HTERT RPE-1 (cell line): ENCODE measurements around the gene HSPA12A.

ENCODE experiments used
- in situ Hi-C: fragments of 300-500 bp; cut with MboI; formaldehyde crosslinking; loops from 4 replicates; pipeline ENCODE4 v1.14.3; 2020; ENCODE audit warnings: low sequenced_read_pairs

The HSPA12A gene, protein sequence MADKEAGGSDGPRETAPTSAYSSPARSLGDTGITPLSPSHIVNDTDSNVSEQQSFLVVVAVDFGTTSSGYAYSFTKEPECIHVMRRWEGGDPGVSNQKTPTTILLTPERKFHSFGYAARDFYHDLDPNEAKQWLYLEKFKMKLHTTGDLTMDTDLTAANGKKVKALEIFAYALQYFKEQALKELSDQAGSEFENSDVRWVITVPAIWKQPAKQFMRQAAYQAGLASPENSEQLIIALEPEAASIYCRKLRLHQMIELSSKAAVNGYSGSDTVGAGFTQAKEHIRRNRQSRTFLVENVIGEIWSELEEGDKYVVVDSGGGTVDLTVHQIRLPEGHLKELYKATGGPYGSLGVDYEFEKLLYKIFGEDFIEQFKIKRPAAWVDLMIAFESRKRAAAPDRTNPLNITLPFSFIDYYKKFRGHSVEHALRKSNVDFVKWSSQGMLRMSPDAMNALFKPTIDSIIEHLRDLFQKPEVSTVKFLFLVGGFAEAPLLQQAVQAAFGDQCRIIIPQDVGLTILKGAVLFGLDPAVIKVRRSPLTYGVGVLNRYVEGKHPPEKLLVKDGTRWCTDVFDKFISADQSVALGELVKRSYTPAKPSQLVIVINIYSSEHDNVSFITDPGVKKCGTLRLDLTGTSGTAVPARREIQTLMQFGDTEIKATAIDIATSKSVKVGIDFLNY

GRCh38 chr10:116742367-116743265 is at the start of gene HSPA12A:
HSPA12A (minus strand) TSS chr10:116742566; CDS start chr10:116742469, 97 bp downstream.
- in situ Hi-C loops = no loop called here

- in situ Hi-C loops = no loop called here
Measured at GRCh38 chr10:116791241-116791640, 48.9 kb upstream of the HSPA12A start.

DNA sequence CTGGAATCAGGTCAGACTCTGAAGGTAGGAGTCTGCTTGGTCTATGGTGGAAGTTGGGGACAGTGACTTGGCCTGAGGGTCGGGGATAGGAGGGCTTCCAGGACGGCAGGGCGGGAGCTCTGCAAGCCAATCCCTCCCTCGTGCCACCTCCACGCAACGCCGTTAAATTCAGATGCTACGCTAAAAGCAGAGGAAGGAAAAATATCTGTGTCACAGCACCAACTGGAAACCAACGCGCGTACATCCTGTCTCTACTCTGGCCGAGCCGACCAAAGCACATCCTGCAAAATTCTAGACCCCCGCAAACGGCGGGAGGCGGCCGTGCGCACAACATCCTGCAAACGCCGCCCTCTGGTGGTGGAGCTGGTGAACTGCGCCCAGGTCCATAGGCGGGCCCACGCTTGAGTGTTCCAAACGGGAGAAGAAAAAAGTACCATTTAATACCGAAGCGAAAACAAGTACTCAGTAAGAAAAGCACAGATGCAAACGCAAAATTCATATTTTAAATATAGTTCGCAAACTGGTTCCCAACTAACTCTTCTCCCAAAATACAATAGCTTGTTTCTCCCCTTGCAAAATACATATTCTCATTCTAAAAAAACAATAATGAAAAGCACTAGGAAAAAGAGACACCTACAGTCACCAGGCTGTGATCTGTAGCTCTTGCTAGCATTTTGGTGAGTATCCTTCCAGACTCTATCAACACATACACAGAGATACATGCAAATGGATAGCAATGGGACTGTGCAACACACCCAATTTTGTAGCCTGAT is 45.7 kb upstream of the HSPA12A start:
- in situ Hi-C loops = no loop called here

DNA sequence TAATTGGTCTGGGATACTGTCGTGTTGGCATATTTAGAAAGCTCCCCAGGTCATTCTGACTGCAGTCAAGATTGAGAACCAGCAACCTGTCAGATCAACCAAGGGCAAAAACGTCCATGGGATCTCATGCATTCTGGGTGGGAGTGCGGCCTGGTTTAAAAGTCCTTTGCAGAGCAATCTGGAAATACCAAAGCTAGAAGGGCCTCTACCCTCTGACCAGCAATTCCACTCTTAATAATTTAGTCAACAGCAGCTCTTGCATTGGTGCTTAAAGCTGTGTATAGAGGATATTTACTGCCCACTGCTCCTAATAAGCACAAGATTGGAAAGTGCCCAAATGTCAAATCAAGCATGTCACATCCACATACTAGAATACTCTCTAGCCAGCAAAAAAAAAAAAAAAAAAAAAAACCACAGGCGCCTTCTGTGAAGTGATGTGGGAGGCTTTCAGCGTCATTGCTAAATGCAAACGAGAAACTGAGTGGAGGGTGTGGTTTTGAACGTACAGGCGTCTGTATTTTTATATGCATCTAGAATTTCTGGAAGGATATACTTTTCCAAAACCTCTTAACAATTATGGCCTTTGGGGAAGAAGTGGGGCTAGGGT is 44.8 kb upstream of the HSPA12A start:
- in situ Hi-C loops = no loop called here

- in situ Hi-C loops = no loop called here
Measured at GRCh38 chr10:116785867-116786266, 43.5 kb upstream of the HSPA12A start.

GRCh38 chr10:116785282-116785681 is 42.9 kb upstream of the HSPA12A start:
- in situ Hi-C loops = no loop called here

- in situ Hi-C loops = no loop called here
Measured at GRCh38 chr10:116784651-116785050, 42.3 kb upstream of the HSPA12A start.

- in situ Hi-C loops = no loop called here
Measured at GRCh38 chr10:116784035-116784434, 41.7 kb upstream of the HSPA12A start.

- in situ Hi-C loops = no loop called here
Measured at GRCh38 chr10:116783011-116783655, 40.8 kb upstream of the HSPA12A start.

- in situ Hi-C loops = no loop called here
Measured at GRCh38 chr10:116781370-116781884, 39.1 kb upstream of the HSPA12A start.

DNA sequence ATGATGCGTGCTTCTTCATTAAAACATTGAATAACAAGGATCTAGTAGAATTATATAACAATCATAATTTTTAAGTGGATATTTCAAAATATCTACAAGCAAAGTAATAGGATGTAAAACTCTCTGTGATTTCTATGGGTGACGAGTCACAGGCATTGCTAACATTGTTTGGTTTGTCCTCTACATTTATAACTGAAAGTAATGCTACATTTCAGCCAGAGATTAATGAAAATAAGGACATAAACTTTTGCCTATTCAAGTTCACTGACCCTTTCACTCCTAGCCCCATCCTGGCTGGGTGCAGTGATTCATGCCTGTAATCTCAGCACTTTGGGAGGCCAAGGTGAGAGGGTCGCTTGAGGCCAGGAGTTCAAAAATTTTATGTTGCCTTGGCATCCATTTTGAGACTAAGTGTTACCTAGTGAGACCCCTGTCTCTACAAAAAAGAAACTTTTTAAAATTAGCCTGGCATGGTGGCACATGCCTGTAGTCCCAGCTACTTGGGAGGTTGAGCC is 38.4 kb upstream of the HSPA12A start:
- in situ Hi-C loops = no loop called here

- in situ Hi-C loops = no loop called here
Measured at GRCh38 chr10:116779076-116779687, 36.8 kb upstream of the HSPA12A start.

DNA sequence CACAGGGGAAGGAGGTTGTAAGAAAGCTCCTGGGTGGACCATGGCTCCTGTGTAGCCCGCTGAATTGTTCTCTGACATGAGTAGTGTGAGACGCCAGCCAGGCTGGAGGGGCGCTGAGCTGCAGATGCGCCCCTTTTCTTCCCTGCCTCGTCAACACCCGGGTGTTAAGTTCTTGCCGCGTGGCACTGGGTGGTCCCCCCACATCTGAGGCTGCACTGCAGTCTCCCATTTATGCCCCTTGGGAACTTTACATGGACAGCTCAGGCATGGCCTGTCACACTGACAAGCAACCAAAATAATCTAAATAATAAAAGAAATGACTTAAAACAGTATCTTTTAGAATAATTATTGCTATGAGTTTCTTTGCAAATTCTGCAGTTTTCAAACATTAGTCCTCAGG is 34.6 kb upstream of the HSPA12A start:
- in situ Hi-C loops = no loop called here

DNA sequence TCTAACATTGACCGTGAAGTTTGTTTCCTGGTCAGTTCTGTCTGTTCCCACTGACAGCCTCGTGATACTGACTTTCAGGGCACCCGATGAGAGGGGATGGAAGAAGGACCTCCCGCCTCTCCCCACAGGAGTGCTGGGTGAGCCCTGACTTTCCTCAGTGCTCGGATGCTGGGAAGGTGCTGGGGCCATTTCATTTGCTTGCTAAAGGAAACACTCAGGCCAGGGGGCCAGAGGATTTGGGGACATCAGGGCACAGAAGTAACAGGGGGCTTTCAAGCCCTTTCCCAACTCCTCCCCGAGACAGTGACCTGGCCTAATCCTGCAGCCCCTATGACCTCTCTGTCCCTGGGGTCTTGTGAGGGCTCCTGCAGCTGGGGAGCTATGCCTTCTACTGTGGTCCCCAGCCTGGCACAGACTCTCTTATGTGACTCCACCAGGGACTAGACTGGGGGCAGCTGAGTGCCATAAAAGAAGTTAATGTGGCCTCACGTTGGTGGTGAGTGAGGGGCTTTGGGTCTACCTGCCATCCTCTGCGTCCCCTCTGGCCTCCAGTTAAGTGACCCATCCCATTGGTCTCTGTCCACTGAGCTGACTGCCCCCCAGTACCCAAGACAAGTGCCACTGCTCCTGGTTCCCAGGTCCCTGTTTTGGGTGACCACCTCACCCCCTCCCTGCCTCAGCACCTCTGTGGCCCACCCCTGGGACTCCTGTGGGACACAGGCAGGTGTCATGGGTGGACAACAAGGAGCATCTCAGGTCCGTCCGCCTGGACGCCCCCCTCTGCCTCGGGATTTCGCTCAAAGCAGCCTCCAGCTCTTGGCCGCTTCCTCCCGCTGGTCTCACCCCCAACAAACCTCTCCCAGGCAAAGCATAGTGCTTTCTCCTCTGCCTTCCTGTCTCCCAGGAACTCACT is 33.4 kb upstream of the HSPA12A start:
- in situ Hi-C loops = no loop called here

DNA sequence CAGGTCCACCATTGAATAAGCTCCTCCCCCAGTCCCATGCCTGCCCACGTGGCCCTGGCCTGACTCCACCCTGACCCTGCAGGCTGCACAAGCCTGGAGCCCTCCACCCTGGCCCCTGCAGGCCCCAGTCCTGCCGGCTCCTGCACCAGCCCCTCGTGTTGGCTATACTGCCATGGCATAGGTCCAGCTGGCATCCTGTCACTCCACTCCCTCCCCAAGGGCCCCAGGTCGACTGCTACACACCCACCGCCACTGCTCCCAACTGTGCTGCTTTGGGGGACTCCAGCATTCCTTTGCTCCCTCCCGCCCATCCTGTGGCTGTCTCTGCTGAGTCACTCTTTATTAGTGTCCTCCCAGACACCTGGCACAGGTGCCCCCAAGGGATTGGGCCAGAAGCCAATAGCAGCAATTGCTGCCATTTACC is 32.4 kb upstream of the HSPA12A start:
- in situ Hi-C loops = no loop called here

DNA sequence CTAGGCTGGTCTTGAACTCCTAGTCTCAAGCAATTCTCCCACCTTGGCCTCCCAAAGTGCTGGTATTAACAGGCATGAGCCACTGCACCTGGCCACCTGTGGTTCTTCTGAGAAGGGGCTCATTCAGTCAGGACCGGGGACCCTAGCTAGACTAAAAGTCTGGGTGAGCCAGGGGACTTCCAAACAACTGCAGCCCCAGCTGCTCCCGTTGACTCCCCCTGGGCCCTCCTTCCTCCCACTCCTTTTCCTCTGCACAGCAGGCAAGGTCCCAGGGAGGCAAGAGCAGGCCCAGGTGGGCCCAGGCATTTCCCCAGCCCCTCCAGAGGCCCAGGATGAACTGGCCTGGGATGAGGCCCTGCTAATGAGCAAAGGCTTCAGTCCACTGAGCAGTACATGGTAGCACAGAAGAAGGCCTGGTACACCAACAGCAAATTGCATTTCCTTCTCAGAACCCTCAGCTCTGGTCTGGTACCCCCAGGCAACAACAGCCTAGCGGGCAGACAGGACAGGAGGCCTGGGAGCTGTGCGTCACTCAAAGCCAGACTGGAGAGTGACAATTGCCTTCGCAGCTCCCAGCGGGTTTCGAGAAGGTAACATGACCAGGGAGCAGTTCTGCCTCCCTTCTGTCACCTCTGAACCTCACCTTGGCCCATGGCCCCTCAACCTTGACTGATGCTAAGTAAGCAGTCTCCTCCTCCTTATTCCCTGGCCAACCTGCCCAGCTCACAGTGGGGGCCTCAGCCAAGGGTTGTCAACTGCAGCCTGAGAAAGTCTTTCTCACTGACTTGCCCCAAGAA is 30.7 kb upstream of the HSPA12A start:
- in situ Hi-C loops = no loop called here
